Fibroblast of skin of left quadriceps (primary cell): ENCODE data around the gene IGF1R.
A peak's percentile ranks its signal among the peaks of the same experiment; 100 is the strongest.

Source experiments
- DNase-seq, 2 experiments: peaks; one replicate each; pipeline ENCODE4 v3.0.0-alpha.2; 2013; ENCODE audit warnings: low read depth in 2 of 2

The IGF1R gene

GRCh38 chr15:98939311-98940080, 291.2 kb downstream of the IGF1R start:
- no peak for DNase-seq

- DNase-seq: no peak
Observed at GRCh38 chr15:98941595-98942255, 293.4 kb downstream of the IGF1R start.

DNA sequence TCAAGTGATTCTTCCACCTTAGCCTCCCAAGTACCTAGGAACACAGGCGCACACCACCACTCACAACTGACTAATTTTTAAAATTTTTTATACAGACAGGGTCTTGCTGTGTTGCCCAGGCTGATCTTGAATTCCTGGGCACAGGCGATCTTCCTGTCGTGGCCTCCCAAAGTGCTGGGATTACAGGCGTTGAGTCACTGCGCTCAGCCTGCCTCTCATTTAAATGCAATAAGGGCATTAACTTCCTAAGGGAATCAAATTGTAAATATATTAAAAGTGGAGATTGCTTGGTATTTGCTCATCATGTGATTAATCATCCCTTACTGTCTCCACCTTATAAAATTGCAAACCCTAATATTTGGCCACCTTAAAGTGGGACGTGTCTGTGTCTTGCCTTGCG, 294.1 kb downstream of the IGF1R start:
- peak; percentile 9 to 12 for DNase-seq

- peak in 1 of 2 experiments; percentile 7 for DNase-seq
Observed at GRCh38 chr15:98943051-98943508, 294.7 kb downstream of the IGF1R start.

- DNase-seq: no peak
Observed at GRCh38 chr15:98943601-98944151, 295.3 kb downstream of the IGF1R start.

GRCh38 chr15:98946301-98947255, 298.2 kb downstream of the IGF1R start:
- DNase-seq: no peak

DNA sequence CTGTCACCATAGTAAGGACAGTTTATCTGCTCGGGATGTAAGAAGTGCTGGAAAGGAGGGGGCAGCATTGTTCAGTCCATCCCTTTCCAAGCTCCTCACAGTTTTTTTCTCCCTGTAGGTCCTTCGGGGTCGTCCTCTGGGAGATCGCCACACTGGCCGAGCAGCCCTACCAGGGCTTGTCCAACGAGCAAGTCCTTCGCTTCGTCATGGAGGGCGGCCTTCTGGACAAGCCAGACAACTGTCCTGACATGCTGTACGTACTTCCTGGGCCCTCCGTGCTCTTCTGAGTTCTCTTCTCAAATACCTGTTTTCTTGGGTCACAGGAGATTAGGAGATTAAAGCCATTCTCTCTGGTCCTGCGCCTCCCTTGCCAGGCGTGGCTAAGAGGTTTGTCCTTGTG, 300.1 kb downstream of the IGF1R start:
- no peak for DNase-seq

- no peak for DNase-seq
Observed at GRCh38 chr15:98948941-98949340, 300.6 kb downstream of the IGF1R start.

GRCh38 chr15:98949624-98950023, 301.3 kb downstream of the IGF1R start:
- no peak for DNase-seq

- no peak for DNase-seq
Observed at GRCh38 chr15:98950248-98950647, 301.9 kb downstream of the IGF1R start.

- DNase-seq: no peak
Observed at GRCh38 chr15:98951004-98951403, 302.7 kb downstream of the IGF1R start.

- DNase-seq: no peak
Observed at GRCh38 chr15:98951493-98952320, 303.4 kb downstream of the IGF1R start.

GRCh38 chr15:98952381-98952803, 304.1 kb downstream of the IGF1R start:
- no peak for DNase-seq

- no peak for DNase-seq
Observed at GRCh38 chr15:98953000-98953787, 304.9 kb downstream of the IGF1R start.

- DNase-seq: no peak
Observed at GRCh38 chr15:98953968-98954367, 305.6 kb downstream of the IGF1R start.

DNA sequence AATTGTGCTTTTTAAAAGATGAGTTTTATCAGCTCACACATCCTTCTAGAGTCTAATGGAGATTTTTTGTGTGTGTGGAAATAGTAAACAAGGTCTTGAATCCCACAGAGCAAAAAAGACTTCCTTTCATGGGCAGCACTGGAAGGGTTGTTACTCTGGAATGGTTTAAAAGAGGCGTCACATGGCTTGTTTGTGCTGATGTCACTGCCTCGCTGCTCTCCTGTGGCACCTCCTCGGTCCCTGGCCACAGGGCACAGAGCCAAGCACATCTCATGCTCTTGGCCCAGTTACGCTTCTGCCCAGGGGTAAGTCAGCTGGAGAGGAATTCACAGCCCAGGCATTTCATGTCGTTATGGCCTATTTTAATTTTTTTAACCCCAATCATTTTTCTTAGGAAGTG, 306.1 kb downstream of the IGF1R start:
- DNase-seq: peak; percentile 18 to 20

DNA sequence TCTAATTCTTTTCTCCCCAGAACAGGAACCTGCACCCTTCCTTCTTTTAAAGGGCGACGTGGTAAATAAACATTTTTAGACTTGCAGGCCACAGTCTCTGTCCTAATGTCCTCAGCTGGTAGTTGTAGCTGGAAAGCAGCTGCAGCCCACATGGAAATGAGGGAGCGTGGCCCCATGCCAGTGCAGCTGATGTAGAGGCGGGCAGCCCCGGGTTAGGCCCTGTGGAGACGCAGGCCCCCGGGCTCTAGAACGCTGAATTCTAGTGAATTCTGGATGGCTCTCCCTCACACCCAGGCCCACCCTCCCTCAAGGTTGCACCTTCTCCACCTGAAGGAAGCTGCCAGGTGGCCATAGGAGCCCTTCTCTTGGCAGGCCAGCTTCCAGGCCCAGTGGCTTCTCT, 307.0 kb downstream of the IGF1R start:
- DNase-seq: no peak

- DNase-seq: no peak
Observed at GRCh38 chr15:98955961-98956723, 307.8 kb downstream of the IGF1R start.
